Small intestine (tissue), 7 donors: ENCODE results near the gene PDK2. TPM values are rescaled to one million over a fixed set of nuclear protein-coding genes. Genes with fewer than 3 reads are reported as not detected.
A peak's percentile ranks its signal among the peaks of the same experiment; 100 is the strongest.

Experiments used
- DNase-seq, 2 donors: peaks; one replicate each; pipeline versions ENCODE4 v3.0.0 to v3.0.0-alpha.2; 2013
- FAIRE-seq: peaks from 2 replicates; lab custom pipeline; 2012; peaks lifted over from hg19 to GRCh38; lab: Jason Lieb, UNC
- H3K27ac ChIP-seq, 3 donors: one replicate each; pipeline ENCODE4 v1.5.1; 2013; ENCODE audit warnings: low read length in 2 of 3, mild to moderate bottlenecking in 2 of 3, control low read depth in 1 of 3, inconsistent platforms in 1 of 3, low read depth in 1 of 3, moderate library complexity in 1 of 3
- H3K27me3 ChIP-seq, 3 donors: one replicate each; pipeline ENCODE4 v1.6.1; 2013; ENCODE audit warnings: low read length in 3 of 3, inconsistent platforms in 1 of 3; ENCODE audit not compliant: control insufficient read depth in 3 of 3, insufficient read depth in 3 of 3
- H3K36me3 ChIP-seq, 3 donors: one replicate each; pipeline ENCODE4 v1.6.1; 2013; ENCODE audit warnings: low read length in 3 of 3, inconsistent platforms in 1 of 3, low read depth in 1 of 3, mild to moderate bottlenecking in 1 of 3, moderate library complexity in 1 of 3; ENCODE audit not compliant: control insufficient read depth in 3 of 3, insufficient read depth in 2 of 3
- H3K4me1 ChIP-seq, 3 donors: one replicate each; pipeline ENCODE4 v1.6.1; 2013; ENCODE audit warnings: low read length in 2 of 3, inconsistent platforms in 1 of 3, low read depth in 1 of 3, mild to moderate bottlenecking in 1 of 3, moderate library complexity in 1 of 3; ENCODE audit not compliant: control insufficient read depth in 3 of 3, insufficient read depth in 2 of 3
- H3K4me3 ChIP-seq, 3 donors: one replicate each; pipeline ENCODE4 v1.5.1; 2013; ENCODE audit warnings: low read length in 3 of 3, control low read depth in 1 of 3, inconsistent platforms in 1 of 3, low read depth in 1 of 3, mild to moderate bottlenecking in 1 of 3, moderate library complexity in 1 of 3
- H3K9me3 ChIP-seq, 2 donors: one replicate each; pipeline ENCODE4 v1.6.1; 2013; ENCODE audit warnings: low read depth in 1 of 2, low read length in 1 of 2; ENCODE audit not compliant: control insufficient read depth in 2 of 2, insufficient read depth in 1 of 2
- WGBS, 3 donors: extraction: QIAGEN DNeasy Blood & Tissue Kit; methylation state at CpG; one replicate each; pipeline ENCODE4 v1.1.7; 2013; 5-methylcytosine and 5-hydroxymethylcytosine counted together
- polyA plus RNA-seq, 4 donors: library from polyadenylated mRNA; stranded (reverse) in 3 of 4; unstranded in 1 of 4; fragments of 200-250 nt in 3 of 4; fragments of 120-200 nt in 1 of 4; gene quantifications; one replicate each; pipeline versions ENCODE4 v1.2.1 to v1.2.3, GENCODE V29; 2013
- donor health status: healthy with polysubstance abuse.
- donor health status: control.
- donor health status: control.
- donor health status: Bipolar disorder and iron deficiency.
- donor health status: healthy.

The PDK2 gene
- polyA plus RNA-seq, 4 donors = 27.2 to 125 (median 36.8) TPM

- DNase-seq (no peak), FAIRE-seq (no peak)
- Histone ChIP-seq H3K4me3 (no peak overlapping the region), H3K36me3 (peaks cover 0 to 7% (median 0%) of the 10 kb centered on the region in 3 donors), H3K27ac (no peak overlapping the region), H3K4me1 (peaks cover 0 to 6% (median 2%) of the 10 kb centered on the region in 3 donors), H3K27me3 (peaks cover 0 to 4% (median 0%) of the 10 kb centered on the region in 3 donors), H3K9me3 (no peaks in the 10 kb centered on the region)
- WGBS, 3 donors = 88 to 92% (median 89%) methylated on average over 3 of the region's 3 CpGs
These were observed 27.8 kb downstream of the PDK2 start for GRCh38 chr17:50122945-50123344.

- peaks cover 0 to 7% (median 0%) of the 10 kb centered on the region in 3 donors for H3K36me3 ChIP-seq
- H3K27ac ChIP-seq = peak overlapping the region in 2 of 3 donors; percentile 8 to 29
- H3K4me3 ChIP-seq = no peak overlapping the region
- no peaks in the 10 kb centered on the region for H3K27me3 ChIP-seq
- FAIRE-seq (no peak), DNase-seq (peak in 1 of 2 donors; percentile 35)
- 30 to 51% (median 45%) methylated on average over 11 to 12 of the region's 12 CpGs for WGBS, 3 donors
- H3K9me3 ChIP-seq = no peaks in the 10 kb centered on the region
- peaks cover 5 to 10% (median 7%) of the 10 kb centered on the region in 3 donors for H3K4me1 ChIP-seq
These were observed 28.6 kb downstream of the PDK2 start for GRCh38 chr17:50123649-50124349.

- Histone ChIP-seq H3K27me3 (peaks cover 0 to 4% (median 0%) of the 10 kb centered on the region in 3 donors), H3K9me3 (no peaks in the 10 kb centered on the region), H3K4me1 (peaks cover 5 to 20% (median 12%) of the 10 kb centered on the region in 3 donors), H3K27ac (no peak overlapping the region), H3K36me3 (peaks cover 0 to 7% (median 0%) of the 10 kb centered on the region in 3 donors), H3K4me3 (no peak overlapping the region)
- DNase-seq (no peak), FAIRE-seq (no peak)
- WGBS, 3 donors = 94 to 95% (median 95%) methylated on average over 4 of the region's 4 CpGs
These were observed 30.4 kb downstream of the PDK2 start for GRCh38 chr17:50125420-50125997.

- 52 to 68% (median 56%) methylated on average over 6 of the region's 6 CpGs for WGBS, 3 donors
- peaks cover 0 to 4% (median 0%) of the 10 kb centered on the region in 3 donors for H3K36me3 ChIP-seq
- no peaks in the 10 kb centered on the region for H3K9me3 ChIP-seq
- FAIRE-seq (no peak), DNase-seq (no peak)
- peaks cover 5 to 25% (median 12%) of the 10 kb centered on the region in 3 donors for H3K4me1 ChIP-seq
- peaks cover 0 to 10% (median 0%) of the 10 kb centered on the region in 3 donors for H3K27me3 ChIP-seq
- no peak overlapping the region for H3K4me3 ChIP-seq
- no peak overlapping the region for H3K27ac ChIP-seq
These were observed 32.7 kb downstream of the PDK2 start for GRCh38 chr17:50127697-50128361.

GRCh38 chr17:50128441-50129352, 33.5 kb downstream of the PDK2 start:
- Histone ChIP-seq H3K27ac (peak overlapping the region in 2 of 3 donors; percentile 15 to 62), H3K9me3 (no peaks in the 10 kb centered on the region), H3K4me3 (peak overlapping the region; percentile 8 to 40 (median 31)), H3K4me1 (peaks cover 5 to 23% (median 13%) of the 10 kb centered on the region in 3 donors), H3K27me3 (peaks cover 0 to 10% (median 0%) of the 10 kb centered on the region in 3 donors), H3K36me3 (peaks cover 0 to 3% (median 1%) of the 10 kb centered on the region in 3 donors)
- FAIRE-seq (no peak), DNase-seq (peak; percentile 62 to 78)
- 5 to 12% (median 11%) methylated on average over 27 to 32 of the region's 32 CpGs for WGBS, 3 donors

GRCh38 chr17:50129353-50129727, 34.2 kb downstream of the PDK2 start:
- DNase-seq (no peak), FAIRE-seq (no peak)
- 0 to 2% (median 1%) methylated on average over 15 to 31 of the region's 31 CpGs for WGBS, 3 donors
- peak overlapping the region; percentile 8 to 40 (median 31) for H3K4me3 ChIP-seq
- H3K9me3 ChIP-seq = no peaks in the 10 kb centered on the region
- H3K4me1 ChIP-seq = peaks cover 5 to 19% (median 13%) of the 10 kb centered on the region in 3 donors
- peaks cover 0 to 4% (median 3%) of the 10 kb centered on the region in 3 donors for H3K36me3 ChIP-seq
- H3K27ac ChIP-seq = no peak overlapping the region
- H3K27me3 ChIP-seq = peaks cover 0 to 10% (median 0%) of the 10 kb centered on the region in 3 donors

- Histone ChIP-seq H3K27me3 (peaks cover 0 to 10% (median 0%) of the 10 kb centered on the region in 3 donors), H3K4me3 (peak within 1 kb of the TSS; percentile 8 to 40 (median 31)), H3K36me3 (peaks cover 0 to 10% (median 4%) of the 10 kb centered on the region in 3 donors), H3K9me3 (no peaks in the 10 kb centered on the region), H3K4me1 (peaks cover 5 to 19% (median 13%) of the 10 kb centered on the region in 3 donors), H3K27ac (peak within 1 kb of the TSS in 2 of 3 donors; percentile 15 to 62)
- 0 to 2% (median 1%) methylated on average over 39 to 82 of the region's 84 CpGs for WGBS, 3 donors
- FAIRE-seq (no peak), DNase-seq (peak in 1 of 2 donors; percentile 60)
These were observed 34.8 kb downstream of the PDK2 start, which contains the start of gene SAMD14 for GRCh38 chr17:50129728-50130558. Gene SAMD14 (minus strand): TSS chr17:50130160. CDS start chr17:50124959, 5,201 bp downstream.
